HuH-7.5 (cell line): ENCODE results near the gene TRAFD1.

Experiments
- DNase-seq: peaks from one replicate; pipeline ENCODE4 v3.0.0; 2011; ENCODE audit warnings: low spot score

TRAFD1 gene

DNA sequence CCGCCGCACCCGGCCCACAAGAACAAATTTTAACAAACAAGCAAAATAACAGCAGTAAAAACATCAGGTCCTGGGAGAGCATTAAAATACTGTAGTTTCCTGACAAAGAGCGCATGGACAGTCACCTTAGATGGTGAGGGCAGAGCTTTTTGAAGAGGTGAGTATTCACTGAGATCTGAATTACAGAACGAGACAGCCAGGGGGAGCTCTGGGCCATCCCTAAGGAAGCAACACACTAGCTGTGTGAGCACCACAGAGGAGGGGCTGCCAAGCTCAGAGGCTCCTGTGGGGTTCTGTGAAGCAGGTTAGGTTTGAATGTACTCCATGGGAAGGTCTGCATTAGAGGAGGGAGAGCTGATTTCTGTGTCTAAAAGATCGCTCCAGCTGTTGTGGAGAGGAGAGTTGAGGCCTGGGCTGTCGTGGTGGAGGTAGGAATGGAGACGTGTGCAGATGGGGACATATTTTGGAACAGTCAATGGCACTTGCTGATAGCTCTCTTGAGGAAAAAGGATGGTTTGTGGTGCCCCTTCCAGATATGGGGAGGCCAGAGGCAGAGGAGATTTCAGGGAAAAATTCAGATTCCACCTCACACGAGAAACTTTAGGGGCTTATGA, 72.9 kb downstream of the TRAFD1 start:
- DNase-seq = peak; percentile 86

DNA sequence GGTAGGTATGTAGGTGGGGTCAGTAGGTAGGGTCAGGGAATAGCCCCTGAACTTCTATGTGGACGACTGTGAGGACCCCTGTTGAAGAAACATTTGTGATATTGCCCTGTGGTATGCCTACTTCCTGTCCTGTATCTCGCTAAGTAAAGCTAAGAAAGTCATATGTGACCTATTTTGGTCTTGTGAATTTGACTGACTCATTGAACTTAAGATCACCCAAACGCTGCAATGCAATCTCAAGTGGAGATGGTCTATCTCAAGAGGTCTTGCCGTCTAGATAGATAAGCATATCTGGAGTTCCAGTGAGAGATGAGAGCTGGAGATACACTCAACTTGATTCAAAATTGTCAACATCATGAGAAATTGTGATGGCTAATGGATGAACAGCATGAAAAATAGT, 73.8 kb downstream of the TRAFD1 start:
- no peak for DNase-seq
